ENCODE data around the gene AMN1. TPM values are rescaled to one million over a fixed set of nuclear protein-coding genes. Genes with fewer than 3 reads are reported as not detected.

AMN1 gene
- total RNA-seq, 1 donor from 2014 or later, result 5.5 TPM

GRCh38 chr12:31644536-31644935 lies 84.3 kb downstream of the AMN1 start:
- Mint-ChIP-seq H3K4me1 (ENCODE audit: unreplicated experiment) (peaks cover 9% of the 10 kb centered on the region), H3K27ac (peak overlapping the region; percentile 37), H3K36me3 (no peaks in the 10 kb centered on the region), H3K27me3 (no peaks in the 10 kb centered on the region), H3K9me3 (no peaks in the 10 kb centered on the region), H3K4me3 (no peak overlapping the region)
- DNase-seq (ENCODE audit: extremely low spot score, unreplicated experiment), result no peak
- TF ChIP-seq CTCF (conservative IDR thresholded peaks at IDR 0.05), result no peak

GRCh38 chr12:31641509-31642090 lies 87.2 kb downstream of the AMN1 start:
- Mint-ChIP-seq H3K36me3 (no peaks in the 10 kb centered on the region), H3K4me3 (no peak overlapping the region), H3K27ac (no peak overlapping the region), H3K9me3 (no peaks in the 10 kb centered on the region), H3K27me3 (no peaks in the 10 kb centered on the region), H3K4me1 (ENCODE audit: unreplicated experiment) (peaks cover 7% of the 10 kb centered on the region)
- DNase-seq (ENCODE audit: extremely low spot score, unreplicated experiment), result no peak
- TF ChIP-seq CTCF (conservative IDR thresholded peaks at IDR 0.05), result no peak

- no peak for TF ChIP-seq CTCF (conservative IDR thresholded peaks at IDR 0.05)
Observed at GRCh38 chr12:31634620-31635019, 94.2 kb downstream of the AMN1 start.

DNA sequence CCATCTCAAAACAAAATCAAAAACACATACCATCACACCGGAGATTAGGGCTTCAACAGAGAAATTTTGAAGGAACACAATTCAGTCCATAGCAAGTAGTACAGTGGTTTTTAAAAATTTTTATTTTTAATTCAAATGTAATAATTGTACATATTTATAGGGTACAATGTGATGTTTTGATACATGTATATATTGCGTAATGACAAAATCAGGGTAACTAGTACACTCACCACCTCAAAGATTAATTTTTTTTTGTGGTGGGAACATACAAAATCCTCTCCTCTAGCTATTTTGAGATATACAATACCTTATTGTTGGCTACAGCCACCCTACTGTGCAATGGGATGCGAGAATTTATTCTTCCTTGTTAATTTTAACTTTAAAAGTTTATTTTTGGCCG lies 95.4 kb downstream of the AMN1 start:
- Mint-ChIP-seq H3K36me3 (no peaks in the 10 kb centered on the region), H3K9me3 (no peaks in the 10 kb centered on the region), H3K4me3 (no peak overlapping the region), H3K4me1 (ENCODE audit: unreplicated experiment) (peaks cover 12% of the 10 kb centered on the region), H3K27me3 (peaks cover 7% of the 10 kb centered on the region), H3K27ac (no peak overlapping the region)
- no peak for TF ChIP-seq CTCF (conservative IDR thresholded peaks at IDR 0.05)
- DNase-seq (ENCODE audit: extremely low spot score, unreplicated experiment), result no peak

More at GRCh38 chr12:31634620-31635019, 94.2 kb downstream of the AMN1 start:
- no peaks in the 10 kb centered on the region for H3K36me3 Mint-ChIP-seq
- DNase-seq (ENCODE audit: extremely low spot score, unreplicated experiment), result no peak
- H3K4me1 Mint-ChIP-seq (ENCODE audit: unreplicated experiment), result peaks cover 7% of the 10 kb centered on the region
- H3K9me3 Mint-ChIP-seq, result no peaks in the 10 kb centered on the region
- no peak overlapping the region for H3K4me3 Mint-ChIP-seq
- peaks cover 7% of the 10 kb centered on the region for H3K27me3 Mint-ChIP-seq
- no peak overlapping the region for H3K27ac Mint-ChIP-seq

DNA sequence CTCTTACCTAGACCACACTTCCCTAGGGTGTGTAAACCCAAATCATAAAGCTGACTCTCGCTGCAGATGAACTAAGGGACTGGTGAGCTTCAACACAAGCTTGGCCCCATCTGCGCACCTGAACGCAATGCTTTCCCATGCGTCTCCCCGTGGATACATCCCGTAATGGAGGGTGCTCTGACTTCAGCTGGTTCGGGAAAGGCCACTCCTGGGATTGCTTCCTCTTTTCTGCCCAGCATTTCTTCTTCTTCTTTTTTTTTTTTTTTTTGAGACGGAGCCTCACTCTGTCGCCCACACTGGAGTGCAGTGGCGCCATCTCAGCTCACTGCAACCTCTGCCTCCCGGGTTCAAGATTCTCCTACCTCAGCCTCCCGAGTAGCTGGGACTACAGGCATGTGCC lies 97.0 kb downstream of the AMN1 start:
- Mint-ChIP-seq H3K4me3 (no peak overlapping the region), H3K4me1 (ENCODE audit: unreplicated experiment) (peaks cover 12% of the 10 kb centered on the region), H3K9me3 (no peaks in the 10 kb centered on the region), H3K27me3 (peaks cover 7% of the 10 kb centered on the region), H3K27ac (no peak overlapping the region), H3K36me3 (no peaks in the 10 kb centered on the region)
- DNase-seq (ENCODE audit: extremely low spot score, unreplicated experiment), result no peak
- no peak for TF ChIP-seq CTCF (conservative IDR thresholded peaks at IDR 0.05)
